Stimulated activated CD4-positive, alpha-beta T cell treated with anti-CD3 and anti-CD28 coated beads, Interleukin-12 subunit alpha, Interleukin-12 subunit beta, amount 100 ng/mL, for 4 hours (primary cell): ENCODE results near the gene GPR151.

ENCODE experiments used
- DNase-seq: peaks from one replicate; pipeline ENCODE4 v3.0.0-alpha.2; 2020

The GPR151 gene

GRCh38 chr5:146519554-146519953 is 3.6 kb upstream of the GPR151 start:
- no peak for DNase-seq

GRCh38 chr5:146515473-146516150 is 378 bp downstream of the GPR151 start:
- DNase-seq = no peak

DNA sequence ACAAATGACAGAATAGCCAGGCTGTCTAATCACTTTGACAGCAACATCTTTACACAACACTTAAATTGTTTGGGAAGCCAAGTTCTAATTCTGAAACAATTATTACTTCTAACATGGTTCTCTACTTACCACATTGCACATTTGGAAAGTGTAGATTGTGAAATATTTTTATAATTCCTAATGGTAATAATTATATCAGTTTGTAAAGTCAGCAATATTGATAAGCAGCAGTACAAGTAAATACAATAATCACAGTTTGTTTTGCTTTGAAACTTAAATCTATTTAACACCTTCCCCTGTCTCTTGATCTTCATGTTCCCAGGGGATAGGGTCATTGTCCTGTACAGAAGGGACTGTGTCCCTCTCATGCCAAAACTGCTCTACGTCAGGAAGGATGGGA is 1.4 kb downstream of the GPR151 start:
- no peak for DNase-seq

DNA sequence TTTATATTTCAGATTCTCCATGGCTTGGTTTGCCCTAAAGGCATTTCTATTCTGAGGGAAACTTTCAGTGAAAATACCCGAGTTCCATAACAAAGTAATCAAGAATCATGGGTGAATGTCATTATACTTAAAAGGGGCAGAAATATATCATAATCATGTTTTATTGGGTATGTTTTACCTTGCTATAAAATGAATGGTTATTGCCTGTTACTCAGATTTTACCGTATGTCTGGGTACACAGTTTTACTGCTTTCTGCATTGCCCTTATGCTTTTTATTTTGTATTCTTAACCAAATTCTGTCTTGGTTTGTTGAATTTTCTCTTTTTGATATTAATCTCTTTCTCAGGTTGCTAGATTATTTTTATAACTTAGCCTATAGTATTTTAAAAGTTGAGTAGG is 2.5 kb downstream of the GPR151 start:
- no peak for DNase-seq

DNA sequence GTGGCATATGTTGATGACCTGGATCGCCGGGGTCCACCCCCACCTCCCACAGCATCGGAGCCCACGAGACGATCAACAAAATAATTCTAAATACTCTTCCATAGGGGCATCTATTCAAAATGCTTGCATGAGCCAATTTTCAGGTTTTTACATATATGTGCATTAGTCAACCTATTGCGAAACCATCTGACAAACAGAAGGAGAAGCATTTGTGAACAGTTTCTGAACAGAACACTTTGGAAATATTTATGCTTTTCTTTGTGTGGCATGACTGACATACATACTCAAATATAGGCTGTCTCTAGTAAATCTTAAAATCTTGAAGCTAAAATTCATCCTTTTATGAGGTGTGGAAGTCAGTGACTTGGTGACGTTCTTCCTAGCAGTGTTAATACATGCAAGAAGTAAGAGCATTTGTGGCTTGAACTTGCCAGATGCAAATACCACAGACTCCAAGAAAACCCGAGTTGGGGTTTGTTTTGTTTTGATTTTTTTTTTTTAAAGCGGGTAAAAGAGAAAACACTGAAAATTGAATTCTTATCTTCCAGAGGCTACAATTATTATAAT is 5.3 kb downstream of the GPR151 start:
- DNase-seq = no peak

- DNase-seq = no peak
These were observed 8.6 kb downstream of the GPR151 start for GRCh38 chr5:146507428-146507827.

GRCh38 chr5:146499680-146500079 is 16.3 kb downstream of the GPR151 start:
- no peak for DNase-seq

GRCh38 chr5:146494656-146495055 is 21.3 kb downstream of the GPR151 start:
- no peak for DNase-seq

- no peak for DNase-seq
These were observed 25.7 kb downstream of the GPR151 start for GRCh38 chr5:146490089-146490843.

GRCh38 chr5:146484714-146485391 is 31.1 kb downstream of the GPR151 start:
- DNase-seq = no peak

DNA sequence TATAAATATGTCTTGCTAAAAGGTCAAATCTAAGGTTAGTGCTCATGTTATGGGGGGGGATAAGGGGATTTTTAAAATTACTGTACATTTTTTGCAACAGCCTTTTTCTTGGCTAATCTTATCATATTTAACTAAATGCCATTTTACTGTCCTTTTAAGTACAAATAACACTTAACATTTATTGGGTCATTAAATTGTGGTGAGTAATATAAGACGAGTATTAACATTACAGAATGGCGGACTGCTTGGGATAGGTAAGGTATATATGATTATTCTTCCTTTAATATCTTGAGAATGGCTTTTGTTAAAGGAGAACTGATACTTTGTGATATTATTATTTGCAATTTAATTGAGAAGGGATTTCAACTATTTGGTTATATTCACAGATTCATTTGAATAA is 33.2 kb downstream of the GPR151 start:
- DNase-seq = no peak

- DNase-seq = no peak
These were observed 40.1 kb downstream of the GPR151 start for GRCh38 chr5:146475906-146476305.

DNA sequence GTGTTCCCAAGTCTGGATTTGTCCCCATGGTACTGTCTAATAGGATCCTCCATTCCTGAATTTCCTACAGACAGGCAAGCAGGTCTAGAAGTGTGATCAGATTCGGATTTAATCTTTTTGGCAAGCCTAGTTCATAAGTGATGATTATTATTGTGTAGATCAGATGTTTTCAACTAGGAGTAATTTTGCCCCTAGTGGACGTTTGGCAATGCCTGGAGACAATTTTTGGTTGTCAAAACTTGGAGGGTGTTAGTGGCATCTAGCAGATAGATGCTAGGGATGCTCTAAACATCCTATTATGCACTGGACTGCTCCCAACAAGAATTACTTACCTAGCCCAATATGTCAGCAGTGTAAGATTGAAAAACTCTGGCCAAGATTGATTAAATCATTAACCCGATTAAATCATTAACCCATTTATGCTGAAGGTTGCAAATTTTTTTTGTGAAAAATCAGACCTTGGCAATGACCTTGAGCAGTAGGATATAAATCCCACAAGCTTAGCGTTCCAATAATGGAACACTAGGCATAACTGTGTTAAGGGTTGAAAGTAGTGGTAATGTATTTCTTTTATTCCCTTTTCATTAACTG is 40.7 kb downstream of the GPR151 start:
- no peak for DNase-seq

GRCh38 chr5:146474065-146474464 is 41.9 kb downstream of the GPR151 start:
- DNase-seq = no peak

DNA sequence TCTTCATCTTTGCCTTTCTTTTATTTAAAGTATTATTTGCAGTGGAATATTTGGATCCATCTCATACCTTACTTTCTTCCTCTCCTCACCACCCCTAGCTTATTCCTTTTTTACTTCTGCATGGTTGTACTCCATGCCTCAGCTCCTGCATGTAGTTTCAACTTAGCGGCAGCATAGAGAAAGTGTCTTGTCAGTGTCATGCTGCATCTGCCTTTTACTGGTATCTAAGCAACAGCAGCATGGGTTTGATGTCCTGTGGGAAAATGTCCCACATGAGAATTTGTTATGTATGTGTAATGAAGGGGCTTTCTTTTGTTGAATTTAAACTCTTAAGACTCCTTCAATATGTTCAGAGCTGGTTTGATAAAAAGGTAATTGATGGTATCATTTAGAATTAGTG is 48.2 kb downstream of the GPR151 start:
- no peak for DNase-seq

- no peak for DNase-seq
These were observed 49.3 kb downstream of the GPR151 start for GRCh38 chr5:146466521-146467349.

GRCh38 chr5:146463446-146463845 is 52.5 kb downstream of the GPR151 start:
- no peak for DNase-seq
